PC-3 (cell line): ENCODE measurements around the gene BRD9. TPM values are rescaled to one million over a fixed set of nuclear protein-coding genes. Genes with fewer than 3 reads are reported as not detected.

Source experiments
- ATAC-seq: fragments of 200-7000 bp; cut with Tn5 transposase; 2 replicates; pipeline ENCODE4 v1.9.1; 2020; ENCODE audit warnings: mild to moderate bottlenecking, moderate library complexity
- BruUV-seq: library from RNA; stranded (reverse); fragments of 400-500 nt; replicated peaks from 2 replicates; lab custom pipeline; 2021; lab: Mats Ljungman, UMichigan
- CTCF ChIA-PET: fragments of 300-600 bp; sonication (Branson Sonifier 250); formaldehyde crosslinking; loops from one replicate; lab custom pipeline; 2022; ENCODE audit warnings: antibody characterized with exemption; lab: Charles Lee
- POLR2A ChIA-PET: fragments of 300-600 bp; sonication (Branson Sonifier 250); formaldehyde crosslinking; loops from one replicate; lab custom pipeline; 2022; ENCODE audit warnings: antibody characterized with exemption; ENCODE audit not compliant: unreplicated experiment; lab: Charles Lee
- DNase-seq: peaks from one replicate; pipeline ENCODE4 v3.0.0-alpha.2; 2015
- H2AFZ ChIP-seq: fragments of 300-600 bp; sonication (generic); 2 replicates; pipeline ENCODE4 v1.6.0; 2016; ENCODE audit warnings: antibody characterized with exemption, low read length
- H3F3A ChIP-seq: fragments of 300-600 bp; sonication (generic); one replicate; pipeline ENCODE4 v1.6.0; 2017; ENCODE audit warnings: antibody characterized with exemption, low read length, control low read depth, mild to moderate bottlenecking; ENCODE audit not compliant: unreplicated experiment
- H3K27ac ChIP-seq: fragments of 300-600 bp; sonication (generic); 2 replicates; pipeline ENCODE4 v1.5.1; 2016; ENCODE audit warnings: mild to moderate bottlenecking, low read length
- H3K27me3 ChIP-seq: fragments of 300-600 bp; sonication (generic); 2 replicates; pipeline ENCODE4 v1.6.1; 2016; ENCODE audit warnings: low read length, mixed read lengths
- H3K36me3 ChIP-seq: fragments of 300-600 bp; sonication (generic); 2 replicates; pipeline ENCODE4 v1.6.1; 2016; ENCODE audit warnings: low read depth, mixed run types, low read length, mixed read lengths
- H3K4me1 ChIP-seq: fragments of 300-600 bp; sonication (generic); 2 replicates; pipeline ENCODE4 v1.5.1; 2016; ENCODE audit warnings: low read length; ENCODE audit not compliant: insufficient read depth
- H3K4me2 ChIP-seq: fragments of 300-600 bp; sonication (generic); 2 replicates; pipeline ENCODE4 v1.6.0; 2016; ENCODE audit warnings: low read length
- H3K4me3 ChIP-seq: fragments of 300-600 bp; sonication (generic); 2 replicates; pipeline ENCODE4 v1.5.1; 2016; ENCODE audit warnings: mild to moderate bottlenecking, low read length, mixed read lengths
- H3K79me2 ChIP-seq: fragments of 300-600 bp; sonication (generic); 2 replicates; pipeline ENCODE4 v1.6.1; 2017; ENCODE audit warnings: low read length, mixed read lengths
- H3K9ac ChIP-seq: fragments of 300-600 bp; sonication (generic); 2 replicates; pipeline ENCODE4 v1.6.0; 2016; ENCODE audit warnings: mild to moderate bottlenecking, low read length
- H3K9me2 ChIP-seq: fragments of 300-600 bp; sonication (generic); replicated peaks from 2 replicates; pipeline ENCODE4 v1.6.1; 2016; ENCODE audit warnings: mixed run types, low read length, mixed read lengths
- H3K9me3 ChIP-seq: fragments of 300-600 bp; sonication (generic); 2 replicates; pipeline ENCODE4 v1.6.1; 2016; ENCODE audit warnings: low read length, mixed read lengths
- H4K20me1 ChIP-seq: fragments of 300-600 bp; sonication (generic); 2 replicates; pipeline ENCODE4 v1.6.1; 2016; ENCODE audit warnings: low read length, mixed read lengths
- EZH2 ChIP-seq: fragments of 300-600 bp; sonication (generic); IDR thresholded peaks from one replicate; pipeline ENCODE4 v1.6.1; 2017; ENCODE audit warnings: antibody characterized with exemption, mild to moderate bottlenecking, low read length; ENCODE audit not compliant: unreplicated experiment
- EZH2phosphoT487 ChIP-seq: fragments of 300-600 bp; sonication (generic); IDR thresholded peaks from 2 replicates; pipeline ENCODE4 v1.6.1; 2018; ENCODE audit warnings: mild to moderate bottlenecking, antibody characterized with exemption, low read length, borderline replicate concordance
- intact Hi-C: fragments of 100-400 bp; cut with micrococcal nuclease; formaldehyde crosslinking; loops from 2 replicates; pipeline ENCODE4 v1.9.0; 2023
- total RNA-seq: library from RNA; depleted of rRNA; stranded (reverse); fragments of >200 nt; gene quantifications from 2 replicates; pipeline ENCODE4 v1.2.3, GENCODE V29; 2014
- TF ChIP-seq, protein P1 (sequence below): fragments of 300-600 bp; sonication (generic); conservative IDR thresholded peaks from 2 replicates; pipeline ENCODE4 v1.5.1; 2017; ENCODE audit warnings: antibody characterized with exemption, low read depth, mild to moderate bottlenecking, low read length

BRD9 gene
- total RNA-seq, 1 experiment from 2014 or later, result 50.4 TPM

DNA sequence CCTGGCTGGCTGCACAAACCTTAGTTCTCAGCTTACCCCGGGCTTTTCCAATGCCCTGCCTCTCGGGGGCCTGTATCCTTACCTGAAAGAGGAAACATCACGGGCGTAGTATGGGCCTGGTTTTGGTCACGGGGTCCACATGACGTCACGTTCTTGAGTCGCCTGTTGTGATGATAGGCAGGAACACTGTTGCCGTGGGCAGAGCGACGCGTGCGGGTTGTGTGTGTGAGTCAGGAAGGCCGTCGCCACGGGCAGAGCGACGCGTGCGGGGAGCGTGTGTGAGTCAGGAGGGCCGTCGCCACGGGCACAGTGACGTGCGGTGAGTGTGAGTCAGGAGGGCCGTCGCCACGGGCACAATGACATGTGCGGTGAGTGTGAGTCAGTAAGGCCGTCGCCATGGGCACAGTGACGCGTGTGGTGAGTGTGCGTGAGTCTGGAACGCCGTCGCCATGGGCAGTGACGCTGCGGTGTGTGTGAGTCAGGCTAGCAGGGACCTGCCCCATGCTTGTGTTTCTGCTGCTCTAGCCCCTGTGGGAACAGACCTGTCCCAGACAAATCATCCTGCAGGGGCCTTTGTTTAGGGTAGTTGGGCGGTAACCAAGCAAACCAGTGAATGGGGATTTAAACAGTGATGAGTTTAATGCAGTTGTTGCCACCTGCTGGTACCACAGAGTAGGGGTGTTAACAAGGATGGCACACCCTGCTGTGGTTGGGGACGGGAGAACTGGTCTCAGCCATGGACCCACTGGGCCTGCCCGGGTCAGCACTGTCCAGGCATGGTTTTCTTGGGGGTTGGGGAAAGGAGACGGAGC, 19.9 kb upstream of the BRD9 start:
- intact Hi-C loops, result loop anchor here (5.0 kb wide), 1 partner anchor 200 kb away; the partner anchor contains the start of gene SLC12A7
- Histone ChIP-seq H3K4me1 (peaks cover 33% of the 10 kb centered on the region), H3K79me2 (peaks cover 15% of the 10 kb centered on the region), H3K9me2 (no peaks in the 10 kb centered on the region), H3K9ac (peak overlapping the region; percentile 79), H3K27ac (peak overlapping the region; percentile 97), H3K9me3 (no peaks in the 10 kb centered on the region), H3K27me3 (no peaks in the 10 kb centered on the region), H3K4me2 (peak overlapping the region; percentile 64), H3K36me3 (peaks cover 59% of the 10 kb centered on the region), H2AFZ (no peak overlapping the region), H3K4me3 (peak overlapping the region; percentile 8; the same call in 1 of the 2 replicates), H3F3A (peaks cover 9% of the 10 kb centered on the region), H4K20me1 (no peaks in the 10 kb centered on the region)
- TF ChIP-seq EZH2phosphoT487, result peak; percentile 100
- TF ChIP-seq, protein P1, sequence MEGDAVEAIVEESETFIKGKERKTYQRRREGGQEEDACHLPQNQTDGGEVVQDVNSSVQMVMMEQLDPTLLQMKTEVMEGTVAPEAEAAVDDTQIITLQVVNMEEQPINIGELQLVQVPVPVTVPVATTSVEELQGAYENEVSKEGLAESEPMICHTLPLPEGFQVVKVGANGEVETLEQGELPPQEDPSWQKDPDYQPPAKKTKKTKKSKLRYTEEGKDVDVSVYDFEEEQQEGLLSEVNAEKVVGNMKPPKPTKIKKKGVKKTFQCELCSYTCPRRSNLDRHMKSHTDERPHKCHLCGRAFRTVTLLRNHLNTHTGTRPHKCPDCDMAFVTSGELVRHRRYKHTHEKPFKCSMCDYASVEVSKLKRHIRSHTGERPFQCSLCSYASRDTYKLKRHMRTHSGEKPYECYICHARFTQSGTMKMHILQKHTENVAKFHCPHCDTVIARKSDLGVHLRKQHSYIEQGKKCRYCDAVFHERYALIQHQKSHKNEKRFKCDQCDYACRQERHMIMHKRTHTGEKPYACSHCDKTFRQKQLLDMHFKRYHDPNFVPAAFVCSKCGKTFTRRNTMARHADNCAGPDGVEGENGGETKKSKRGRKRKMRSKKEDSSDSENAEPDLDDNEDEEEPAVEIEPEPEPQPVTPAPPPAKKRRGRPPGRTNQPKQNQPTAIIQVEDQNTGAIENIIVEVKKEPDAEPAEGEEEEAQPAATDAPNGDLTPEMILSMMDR, result peak; percentile 78
- TF ChIP-seq EZH2, result no peak
- POLR2A ChIA-PET, result no interaction called here
- CTCF ChIA-PET, result no interaction called here
- BruUV-seq, result TSS peak; percentile 51
- ATAC-seq, result peak; percentile 93
- DNase-seq, result peak; percentile 99

DNA sequence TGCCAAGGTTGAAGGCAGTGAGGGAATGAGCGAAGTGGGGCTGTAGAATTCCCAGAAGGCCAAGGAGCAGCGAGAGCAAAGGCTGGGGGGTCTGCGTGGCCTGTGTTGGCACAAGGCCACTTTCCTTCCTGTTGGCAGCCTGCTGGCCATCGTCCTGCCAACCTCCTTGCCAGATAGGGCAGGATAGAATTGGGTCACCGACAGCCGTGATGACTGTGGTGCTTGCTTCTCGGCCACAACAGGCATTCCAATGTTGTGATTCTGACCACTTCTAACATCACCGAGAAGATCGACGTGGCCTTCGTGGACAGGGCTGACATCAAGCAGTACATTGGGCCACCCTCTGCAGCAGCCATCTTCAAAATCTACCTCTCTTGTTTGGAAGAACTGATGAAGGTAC, 19.0 kb upstream of the BRD9 start:
- Histone ChIP-seq H3K27ac (peak overlapping the region; percentile 97), H3K9me3 (no peaks in the 10 kb centered on the region), H3K4me3 (peak overlapping the region; percentile 8; the same call in 1 of the 2 replicates), H3K9ac (peak overlapping the region; percentile 79), H3K9me2 (no peaks in the 10 kb centered on the region), H3K79me2 (peaks cover 15% of the 10 kb centered on the region), H3F3A (peaks cover 9% of the 10 kb centered on the region), H3K36me3 (peaks cover 57% of the 10 kb centered on the region), H2AFZ (no peak overlapping the region), H3K4me1 (peaks cover 33% of the 10 kb centered on the region), H4K20me1 (no peaks in the 10 kb centered on the region), H3K4me2 (peak overlapping the region; percentile 64), H3K27me3 (no peaks in the 10 kb centered on the region)
- intact Hi-C loops, result loop anchor here (5.0 kb wide), 1 partner anchor 201 kb away; the partner anchor contains the start of gene SLC12A7
- peak; percentile 71; the same call in 1 of the 2 replicates for TF ChIP-seq EZH2phosphoT487
- TF ChIP-seq, protein P1, result no peak
- BruUV-seq, result no TSS peak
- POLR2A ChIA-PET, result interaction anchor here (0.6 kb wide), 1 partner anchor 218 kb away, joined by 5 read pairs; the partner anchor contains the start of gene TPPP
- CTCF ChIA-PET, result no interaction called here
- ATAC-seq, result peak; percentile 36
- DNase-seq, result peak; percentile 77

DNA sequence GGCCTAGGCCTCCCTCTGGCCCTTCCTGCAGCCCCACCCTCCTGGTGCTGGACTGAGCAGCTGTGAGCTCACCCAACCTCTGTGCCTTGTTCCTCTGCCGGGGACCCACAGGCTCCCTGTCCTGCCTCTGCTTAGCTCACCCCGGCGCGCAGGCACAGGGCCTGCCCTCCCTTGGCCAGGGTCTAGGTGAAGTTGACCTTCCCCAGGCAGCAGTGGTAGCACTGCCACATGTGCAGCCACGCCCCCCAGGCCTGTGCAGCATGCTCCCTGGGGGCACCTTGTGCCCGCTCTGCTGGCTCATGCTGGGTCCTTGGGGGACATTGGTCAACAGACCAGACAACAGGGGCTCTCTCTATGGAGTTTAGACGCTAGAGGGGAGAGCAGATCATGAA, 18.2 kb upstream of the BRD9 start:
- Histone ChIP-seq H3K27ac (peak overlapping the region; percentile 97), H3K27me3 (no peaks in the 10 kb centered on the region), H3K79me2 (peaks cover 15% of the 10 kb centered on the region), H3K4me3 (no peak overlapping the region), H3K9me3 (no peaks in the 10 kb centered on the region), H3K4me2 (no peak overlapping the region), H3K4me1 (peaks cover 33% of the 10 kb centered on the region), H4K20me1 (no peaks in the 10 kb centered on the region), H3K9me2 (no peaks in the 10 kb centered on the region), H3F3A (peaks cover 9% of the 10 kb centered on the region), H2AFZ (no peak overlapping the region), H3K9ac (peak overlapping the region; percentile 79), H3K36me3 (peaks cover 55% of the 10 kb centered on the region)
- ChIA-PET POLR2A (no interaction called here), CTCF (no interaction called here)
- DNase-seq (no peak), ATAC-seq (no peak)
- intact Hi-C loops, result loop anchor here (5.0 kb wide), 1 partner anchor 202 kb away; the partner anchor contains the start of gene SLC12A7
- BruUV-seq, result no TSS peak
- TF ChIP-seq EZH2, result no peak
